Hepatocyte (in vitro differentiated cells): Measurements from ENCODE around the gene PPM1H. TPM values are rescaled to one million over a fixed set of nuclear protein-coding genes. Genes with fewer than 3 reads are reported as not detected.

Experiments used
- DNase-seq: peaks from one replicate; pipeline ENCODE4 v3.0.0-alpha.2; 2016; ENCODE audit warnings: low spot score
- H2AFZ ChIP-seq: fragments of 200-600 bp; sonication (generic); 2 replicates; pipeline ENCODE4 v1.6.0; 2016; ENCODE audit warnings: antibody characterized with exemption, mild to moderate bottlenecking
- H3K27ac ChIP-seq: fragments of 200-600 bp; sonication (generic); 2 replicates; pipeline ENCODE4 v1.5.1; 2016; ENCODE audit warnings: mild to moderate bottlenecking
- H3K27me3 ChIP-seq: fragments of 200-600 bp; sonication (generic); 2 replicates; pipeline ENCODE4 v1.6.1; 2016
- H3K36me3 ChIP-seq: fragments of 200-600 bp; sonication (generic); replicated peaks from 2 replicates; pipeline ENCODE4 v1.5.1; 2016; ENCODE audit warnings: low read depth; ENCODE audit not compliant: insufficient read depth
- H3K4me1 ChIP-seq: fragments of 200-600 bp; sonication (generic); 2 replicates; pipeline ENCODE4 v1.5.1; 2016; ENCODE audit warnings: mild to moderate bottlenecking, moderate library complexity; ENCODE audit not compliant: insufficient read depth
- H3K4me2 ChIP-seq: fragments of 200-600 bp; sonication (generic); 2 replicates; pipeline ENCODE4 v1.6.0; 2016
- H3K4me3 ChIP-seq: fragments of 200-600 bp; sonication (generic); 2 replicates; pipeline ENCODE4 v1.5.1; 2016; ENCODE audit warnings: mild to moderate bottlenecking
- H3K79me2 ChIP-seq: fragments of 200-600 bp; sonication (generic); 2 replicates; pipeline ENCODE4 v1.6.0; 2017; ENCODE audit warnings: mild to moderate bottlenecking
- H3K9me2 ChIP-seq: fragments of 200-600 bp; sonication (generic); replicated peaks from 2 replicates; pipeline ENCODE4 v1.6.0; 2017; ENCODE audit warnings: mild to moderate bottlenecking; ENCODE audit not compliant: insufficient read depth
- H3K9me3 ChIP-seq: fragments of 200-600 bp; sonication (generic); 2 replicates; pipeline ENCODE4 v1.5.1; 2016; ENCODE audit warnings: low read depth, mild to moderate bottlenecking
- H4K20me1 ChIP-seq: fragments of 200-600 bp; sonication (generic); 2 replicates; pipeline ENCODE4 v1.6.0; 2016; ENCODE audit warnings: mild to moderate bottlenecking; ENCODE audit not compliant: insufficient read depth, poor library complexity, severe bottlenecking
- EZH2 ChIP-seq: fragments of 200-600 bp; sonication (generic); IDR thresholded peaks from 2 replicates; pipeline ENCODE4 v1.6.1; 2016; ENCODE audit warnings: antibody characterized with exemption, mild to moderate bottlenecking, borderline replicate concordance
- EZH2phosphoT487 ChIP-seq: fragments of 200-600 bp; sonication (generic); IDR thresholded peaks from one replicate; pipeline ENCODE4 v1.6.1; 2018; ENCODE audit warnings: antibody characterized with exemption, mild to moderate bottlenecking, low read depth, moderate library complexity; ENCODE audit not compliant: unreplicated experiment, severe bottlenecking
- WGBS: methylation state at CpG from one replicate; pipeline ENCODE4 v1.1.6; 2016; ENCODE audit warnings: low lambda C conversion rate; ENCODE audit errors: missing lambda C conversion rate; 5-methylcytosine and 5-hydroxymethylcytosine counted together
- polyA plus RNA-seq: library from polyadenylated mRNA; unstranded; fragments of >200 nt; fragmentation: Nextera tagmentation; extraction: Ambion mirVana; gene quantifications from 2 replicates; pipeline ENCODE4 v1.2.1, GENCODE V29; 2016
- total RNA-seq: library from RNA; depleted of rRNA; stranded (reverse); fragments of >200 nt; gene quantifications from 2 replicates; pipeline ENCODE4 v1.2.3, GENCODE V29; 2014
- TF ChIP-seq, protein P1 (sequence below): fragments of 200-600 bp; sonication (generic); IDR thresholded peaks from 2 replicates; pipeline ENCODE4 v1.5.1; 2016; ENCODE audit warnings: antibody characterized with exemption, mild to moderate bottlenecking; ENCODE audit not compliant: poor library complexity

The PPM1H gene
- total and polyA plus RNA-seq, 2 experiments from 2014 or later = 9.2 to 21.8 TPM

- no peak overlapping the region for H2AFZ ChIP-seq
- 72% methylated on average over 2 of the region's 2 CpGs for WGBS
- H3K4me1 ChIP-seq = peaks cover 5% of the 10 kb centered on the region
Observed at GRCh38 chr12:62695696-62696095, 239.3 kb downstream of the PPM1H start.

DNA sequence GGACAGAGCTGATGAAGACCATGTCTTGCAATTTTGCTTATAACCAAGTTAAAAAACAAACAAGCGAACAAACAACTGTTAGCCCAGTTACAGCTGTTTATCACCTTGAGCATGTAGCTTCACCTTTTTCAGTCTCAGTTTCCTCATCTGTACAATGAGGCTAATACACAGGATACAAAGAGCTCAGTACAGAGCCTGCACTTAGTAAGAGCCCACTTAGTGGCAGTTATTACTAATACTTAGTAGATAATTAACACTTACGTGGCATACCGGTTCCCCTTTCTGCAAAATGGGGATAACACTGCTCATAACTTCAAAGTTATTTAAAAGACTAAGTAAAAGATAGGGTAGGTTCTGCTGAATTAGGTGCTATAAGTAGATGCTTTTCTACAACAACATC lies 240.3 kb downstream of the PPM1H start:
- no peaks in the 10 kb centered on the region for H3K36me3 ChIP-seq
- H3K9me3 ChIP-seq = no peaks in the 10 kb centered on the region
- 97% methylated on average over 3 of the region's 3 CpGs for WGBS
- no peak overlapping the region for H3K27ac ChIP-seq
- no peaks in the 10 kb centered on the region for H3K79me2 ChIP-seq
- H4K20me1 ChIP-seq = no peaks in the 10 kb centered on the region
- H3K4me3 ChIP-seq = no peak overlapping the region
- H3K4me2 ChIP-seq = no peak overlapping the region
- H3K4me1 ChIP-seq = peaks cover 5% of the 10 kb centered on the region
- no peak for DNase-seq
- no peak overlapping the region for H2AFZ ChIP-seq
- TF ChIP-seq EZH2 = no peak
- no peak for TF ChIP-seq EZH2phosphoT487
- TF ChIP-seq, protein P1, sequence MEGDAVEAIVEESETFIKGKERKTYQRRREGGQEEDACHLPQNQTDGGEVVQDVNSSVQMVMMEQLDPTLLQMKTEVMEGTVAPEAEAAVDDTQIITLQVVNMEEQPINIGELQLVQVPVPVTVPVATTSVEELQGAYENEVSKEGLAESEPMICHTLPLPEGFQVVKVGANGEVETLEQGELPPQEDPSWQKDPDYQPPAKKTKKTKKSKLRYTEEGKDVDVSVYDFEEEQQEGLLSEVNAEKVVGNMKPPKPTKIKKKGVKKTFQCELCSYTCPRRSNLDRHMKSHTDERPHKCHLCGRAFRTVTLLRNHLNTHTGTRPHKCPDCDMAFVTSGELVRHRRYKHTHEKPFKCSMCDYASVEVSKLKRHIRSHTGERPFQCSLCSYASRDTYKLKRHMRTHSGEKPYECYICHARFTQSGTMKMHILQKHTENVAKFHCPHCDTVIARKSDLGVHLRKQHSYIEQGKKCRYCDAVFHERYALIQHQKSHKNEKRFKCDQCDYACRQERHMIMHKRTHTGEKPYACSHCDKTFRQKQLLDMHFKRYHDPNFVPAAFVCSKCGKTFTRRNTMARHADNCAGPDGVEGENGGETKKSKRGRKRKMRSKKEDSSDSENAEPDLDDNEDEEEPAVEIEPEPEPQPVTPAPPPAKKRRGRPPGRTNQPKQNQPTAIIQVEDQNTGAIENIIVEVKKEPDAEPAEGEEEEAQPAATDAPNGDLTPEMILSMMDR = no peak
- no peaks in the 10 kb centered on the region for H3K27me3 ChIP-seq
- no peaks in the 10 kb centered on the region for H3K9me2 ChIP-seq

More at GRCh38 chr12:62695696-62696095, 239.3 kb downstream of the PPM1H start:
- Histone ChIP-seq H3K79me2 (no peaks in the 10 kb centered on the region), H3K9me3 (no peaks in the 10 kb centered on the region), H3K4me3 (no peak overlapping the region), H3K27me3 (no peaks in the 10 kb centered on the region), H3K4me2 (no peak overlapping the region), H3K36me3 (no peaks in the 10 kb centered on the region), H3K9me2 (no peaks in the 10 kb centered on the region), H4K20me1 (no peaks in the 10 kb centered on the region), H3K27ac (no peak overlapping the region)
- no peak for DNase-seq
- TF ChIP-seq EZH2 = no peak
- TF ChIP-seq EZH2phosphoT487 = no peak
- TF ChIP-seq, protein P1 = no peak

GRCh38 chr12:62694116-62694515 lies 240.8 kb downstream of the PPM1H start:
- no peaks in the 10 kb centered on the region for H3K9me2 ChIP-seq
- no peaks in the 10 kb centered on the region for H3K27me3 ChIP-seq
- no peak for DNase-seq
- TF ChIP-seq EZH2phosphoT487 (no peak), EZH2 (no peak)
- TF ChIP-seq, protein P1 = no peak
- no peaks in the 10 kb centered on the region for H3K9me3 ChIP-seq
- H2AFZ ChIP-seq = no peak overlapping the region
- H3K4me1 ChIP-seq = peaks cover 5% of the 10 kb centered on the region
- no peak overlapping the region for H3K27ac ChIP-seq
- H3K79me2 ChIP-seq = no peaks in the 10 kb centered on the region
- H3K36me3 ChIP-seq = no peaks in the 10 kb centered on the region
- H4K20me1 ChIP-seq = no peaks in the 10 kb centered on the region
- no peak overlapping the region for H3K4me2 ChIP-seq
- no peak overlapping the region for H3K4me3 ChIP-seq
- WGBS = 53% methylated on average over 3 of the region's 3 CpGs

DNA sequence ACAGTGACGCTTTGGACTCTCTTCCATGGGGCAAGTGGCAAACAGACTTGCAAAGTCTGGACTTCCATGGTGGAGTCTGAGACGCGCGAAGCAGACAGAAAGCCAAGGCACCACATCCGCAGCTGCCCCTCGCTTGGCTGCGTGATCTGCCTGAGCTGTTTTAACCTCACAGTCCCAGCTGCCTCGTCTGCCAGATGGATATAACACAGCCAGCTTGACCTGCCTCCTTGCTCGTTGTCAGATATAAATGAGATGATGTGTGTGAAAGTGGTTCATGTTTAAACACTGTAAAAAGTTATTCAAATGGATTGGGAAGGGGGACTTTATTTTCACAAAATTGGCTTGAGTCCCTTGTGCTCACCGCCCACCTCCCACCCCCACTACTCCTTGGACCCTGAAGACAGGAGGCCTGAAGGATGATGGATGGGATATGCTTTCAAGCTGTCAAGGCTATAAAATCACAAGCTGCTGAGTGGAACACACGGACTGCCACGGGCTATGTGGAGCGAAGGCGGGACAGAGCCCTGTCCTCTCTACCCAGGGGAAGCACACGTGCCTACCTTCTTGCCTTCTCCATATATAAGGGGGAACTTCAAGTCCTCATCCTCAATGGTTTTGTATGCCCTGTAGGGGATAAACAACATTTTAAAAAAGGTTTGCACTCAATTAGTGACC lies 241.4 kb downstream of the PPM1H start:
- no peaks in the 10 kb centered on the region for H3K36me3 ChIP-seq
- H3K27me3 ChIP-seq = no peaks in the 10 kb centered on the region
- H3K4me1 ChIP-seq = peaks cover 5% of the 10 kb centered on the region
- no peaks in the 10 kb centered on the region for H3K9me2 ChIP-seq
- WGBS = 72% methylated on average over 15 of the region's 15 CpGs
- DNase-seq = no peak
- H3K4me2 ChIP-seq = no peak overlapping the region
- H4K20me1 ChIP-seq = no peaks in the 10 kb centered on the region
- no peak overlapping the region for H2AFZ ChIP-seq
- no peaks in the 10 kb centered on the region for H3K79me2 ChIP-seq
- no peak overlapping the region for H3K4me3 ChIP-seq
- TF ChIP-seq, protein P1 = no peak
- TF ChIP-seq EZH2 (no peak), EZH2phosphoT487 (no peak)
- no peak overlapping the region for H3K27ac ChIP-seq
- H3K9me3 ChIP-seq = no peaks in the 10 kb centered on the region
